Naive thymus-derived CD4-positive, alpha-beta T cell (primary cell): ENCODE results near the gene LOXL3. TPM values are rescaled to one million over a fixed set of nuclear protein-coding genes. Genes with fewer than 3 reads are reported as not detected.

Experiments
- ATAC-seq: fragments of 150-1000 bp; cut with Tn5 transposase; 2 replicates; pipeline ENCODE4 v1.10.0; 2021; ENCODE audit warnings: mild to moderate bottlenecking, moderate library complexity
- CTCF ChIA-PET: fragments of 350-600 bp; sonication (Branson Sonifier 250); formaldehyde crosslinking; loops from one replicate; lab custom pipeline; 2021; ENCODE audit warnings: antibody characterized with exemption; lab: Charles Lee
- POLR2A ChIA-PET: fragments of 350-600 bp; sonication (Branson Sonifier 250); formaldehyde crosslinking; loops from one replicate; lab custom pipeline; 2021; ENCODE audit warnings: antibody characterized with exemption, inconsistent platforms; lab: Charles Lee
- DNase-seq, 9 donors: peaks; one replicate each; pipeline versions ENCODE4 v3.0.0 to v3.0.0-alpha.2; 2020 to 2022; ENCODE audit warnings: mixed read lengths in 1 of 9
- H3K27ac ChIP-seq: one replicate; pipeline ENCODE4 v1.7.0; 2013; ENCODE audit warnings: mild to moderate bottlenecking, low read depth, low read length, moderate library complexity
- H3K27me3 ChIP-seq, 2 donors: one replicate each; pipeline ENCODE4 v1.7.0; 2013; ENCODE audit warnings: low read length in 2 of 2, mild to moderate bottlenecking in 2 of 2, moderate library complexity in 2 of 2; ENCODE audit not compliant: control insufficient read depth in 2 of 2, insufficient read depth in 2 of 2
- H3K36me3 ChIP-seq, 3 experiments: 1 replicate in 2 of 3; 2 replicates in 1 of 3; pipeline ENCODE4 v1.7.0; 2013; ENCODE audit warnings: low read length in 3 of 3, mild to moderate bottlenecking in 3 of 3, moderate library complexity in 1 of 3; ENCODE audit not compliant: insufficient read depth in 3 of 3, control insufficient read depth in 2 of 3
- H3K4me1 ChIP-seq, 2 donors: one replicate each; pipeline ENCODE4 v1.7.0; 2013; ENCODE audit warnings: low read length in 2 of 2, mild to moderate bottlenecking in 2 of 2, moderate library complexity in 1 of 2; ENCODE audit not compliant: control insufficient read depth in 2 of 2, insufficient read depth in 2 of 2
- H3K4me3 ChIP-seq: 2 replicates; pipeline ENCODE4 v1.7.0; 2013; ENCODE audit warnings: mild to moderate bottlenecking, low read length
- H3K9me3 ChIP-seq, 3 experiments: 1 replicate in 2 of 3; 2 replicates in 1 of 3; pipeline ENCODE4 v1.7.0; 2013; ENCODE audit warnings: low read length in 3 of 3; ENCODE audit not compliant: control insufficient read depth in 2 of 3
- H3K27ac Mint-ChIP-seq, 9 donors: one replicate each; pipeline ENCODE4 v1.8.0; 2020 to 2022; ENCODE audit warnings: mixed read lengths in 9 of 9, mild to moderate bottlenecking in 8 of 9, moderate library complexity in 5 of 9, inconsistent platforms in 2 of 9
- H3K27me3 Mint-ChIP-seq, 5 donors: one replicate each; pipeline ENCODE4 v1.8.0; 2021 to 2022; ENCODE audit warnings: mixed read lengths in 5 of 5, mild to moderate bottlenecking in 1 of 5
- H3K36me3 Mint-ChIP-seq, 5 donors: one replicate each; pipeline ENCODE4 v1.8.0; 2020 to 2022; ENCODE audit warnings: mixed read lengths in 5 of 5, mild to moderate bottlenecking in 3 of 5, inconsistent platforms in 1 of 5
- H3K4me1 Mint-ChIP-seq, 7 donors: one replicate each; pipeline ENCODE4 v1.8.0; 2020 to 2022; ENCODE audit warnings: mixed read lengths in 7 of 7, mild to moderate bottlenecking in 3 of 7, inconsistent platforms in 1 of 7
- H3K4me3 Mint-ChIP-seq, 10 donors: one replicate each; pipeline ENCODE4 v1.8.0; 2020 to 2022; ENCODE audit warnings: mild to moderate bottlenecking in 10 of 10, mixed read lengths in 10 of 10, moderate library complexity in 6 of 10, inconsistent platforms in 2 of 10
- H3K9me3 Mint-ChIP-seq, 11 donors: one replicate each; pipeline ENCODE4 v1.8.0; 2020 to 2022; ENCODE audit warnings: mixed read lengths in 11 of 11, mild to moderate bottlenecking in 4 of 11, inconsistent platforms in 1 of 11, moderate library complexity in 1 of 11
- intact Hi-C, 2 donors: fragments of 100-400 bp; cut with micrococcal nuclease; formaldehyde crosslinking; loops; one replicate each; pipeline ENCODE4 v1.15.1; 2023
- polyA plus RNA-seq, 2 donors: library from polyadenylated mRNA; unstranded; fragments of 300-500 nt; fragmentation: Illumina TruSeq; gene quantifications; one replicate each; pipeline ENCODE4 v1.2.3, GENCODE V29; 2021
- total RNA-seq, 6 experiments: library from RNA in 5 of 6; stranded (reverse) in 5 of 6; gene quantifications; 1 replicate in 5 of 6; 2 replicates in 1 of 6; pipeline ENCODE4 v1.2.3 and lab custom pipeline; 2021 to 2026

The LOXL3 gene
- total and polyA plus RNA-seq, 7 experiments from 2014 or later = 0.17 to 6.9 (median 0.66) TPM; not detected in 1

- peak overlapping the region; percentile 66 to 87 (median 76) for H3K4me3 Mint-ChIP-seq
- H3K27ac Mint-ChIP-seq = peak overlapping the region in 1 of 9 donors; percentile 65
- H3K36me3 ChIP-seq = no peaks in the 10 kb centered on the region
- CTCF ChIA-PET = no interaction called here
- H3K4me1 Mint-ChIP-seq = peaks cover 9 to 28% (median 20%) of the 10 kb centered on the region in 7 donors
- peaks cover 12 to 42% of the 10 kb centered on the region in 2 donors for H3K27me3 ChIP-seq
- H3K9me3 ChIP-seq = no peaks in the 10 kb centered on the region
- intact Hi-C loops = loop anchor here in 1 of 2 donors (2.0 kb wide), 1 partner anchor 17 kb away; the partner anchor contains the start of gene LBX2
- POLR2A ChIA-PET = interaction anchor here (1.7 to 1.8 kb wide), 2 partner anchors 11 to 14 kb away, joined by 8 read pairs; partner anchors contain the start of genes AUP1, DQX1 and HTRA2
- H3K4me1 ChIP-seq = peaks cover 10 to 32% of the 10 kb centered on the region in 2 donors
- peak in 1 of 9 donors; percentile 30 for DNase-seq
- peaks cover 64 to 86% (median 73%) of the 10 kb centered on the region in 5 donors for H3K27me3 Mint-ChIP-seq
- peak overlapping the region; percentile 28 for H3K4me3 ChIP-seq
- no peak overlapping the region for H3K27ac ChIP-seq
- no peak for ATAC-seq
- H3K9me3 Mint-ChIP-seq = peaks cover 0 to 6% (median 0%) of the 10 kb centered on the region in 11 donors
- H3K36me3 Mint-ChIP-seq = peaks cover 0 to 13% (median 4%) of the 10 kb centered on the region in 5 donors
Measured at GRCh38 chr2:74515271-74515980, 38.3 kb downstream of the LOXL3 start.

DNA sequence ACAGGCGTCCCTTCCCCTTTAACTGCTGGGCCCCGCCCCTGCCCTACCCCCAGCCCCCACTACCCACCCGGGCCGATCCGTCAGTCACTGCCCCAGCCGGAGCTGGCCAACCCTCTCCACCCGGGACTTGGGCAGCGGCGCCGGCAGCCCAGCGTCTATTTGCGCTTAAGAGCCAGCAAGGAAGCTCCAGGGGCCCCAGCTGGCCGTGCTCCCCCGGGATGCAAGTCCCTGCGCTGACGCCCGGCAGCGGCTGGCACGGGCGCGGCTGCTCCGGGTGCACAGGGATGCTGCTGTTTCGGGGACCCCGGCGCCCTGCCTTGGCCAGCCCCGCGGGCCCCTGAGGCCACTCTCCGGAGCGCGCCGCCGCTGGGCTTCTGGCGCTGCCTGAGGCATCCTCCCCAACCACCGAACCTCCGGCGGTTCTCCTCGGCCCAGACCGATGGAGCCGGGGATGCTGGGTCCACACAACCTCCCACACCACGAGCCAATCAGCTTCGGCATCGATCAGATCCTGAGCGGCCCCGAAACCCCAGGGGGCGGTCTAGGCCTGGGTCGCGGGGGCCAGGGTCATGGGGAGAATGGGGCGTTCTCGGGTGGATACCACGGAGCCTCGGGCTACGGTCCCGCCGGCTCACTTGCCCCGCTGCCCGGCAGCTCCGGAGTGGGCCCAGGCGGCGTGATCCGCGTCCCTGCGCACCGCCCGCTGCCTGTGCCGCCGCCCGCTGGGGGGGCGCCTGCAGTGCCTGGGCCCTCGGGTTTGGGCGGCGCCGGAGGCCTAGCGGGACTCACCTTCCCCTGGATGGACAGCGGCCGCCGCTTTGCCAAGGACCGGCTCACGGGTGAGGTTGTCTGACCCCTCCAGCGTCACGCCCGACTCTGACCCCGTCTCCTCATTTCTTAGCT is 39.1 kb downstream of the LOXL3 start, which contains the start of gene TLX2:
Gene TLX2 (plus strand): TSS at position 83 of the 903 bp plus-strand sequence. CDS start 357 bp downstream, at position 440.
- DNase-seq = peak in 1 of 9 donors; percentile 37
- H3K9me3 Mint-ChIP-seq = peaks cover 0 to 6% (median 0%) of the 10 kb centered on the region in 11 donors
- intact Hi-C loops = loop anchor here in 1 of 2 donors (2.0 kb wide), 1 partner anchor 16 kb away; the partner anchor contains the start of gene LBX2
- no peak for ATAC-seq
- H3K4me1 Mint-ChIP-seq = peaks cover 9 to 33% (median 20%) of the 10 kb centered on the region in 7 donors
- Histone ChIP-seq H3K9me3 (no peaks in the 10 kb centered on the region), H3K27ac (no peak within 1 kb of the TSS), H3K4me1 (peaks cover 10 to 32% of the 10 kb centered on the region in 2 donors), H3K27me3 (peaks cover 12 to 42% of the 10 kb centered on the region in 2 donors), H3K36me3 (no peaks in the 10 kb centered on the region), H3K4me3 (peak within 1 kb of the TSS; percentile 28)
- H3K27me3 Mint-ChIP-seq = peaks cover 56 to 83% (median 68%) of the 10 kb centered on the region in 5 donors
- peak within 1 kb of the TSS in 1 of 9 donors; percentile 65 for H3K27ac Mint-ChIP-seq
- H3K4me3 Mint-ChIP-seq = peak within 1 kb of the TSS; percentile 66 to 87 (median 76)
- peaks cover 0 to 11% (median 0%) of the 10 kb centered on the region in 5 donors for H3K36me3 Mint-ChIP-seq
- ChIA-PET CTCF (no interaction called here), POLR2A (interaction anchor here (0.7 to 2.0 kb wide), 4 partner anchors 12 to 316 kb away, joined by 4 to 8 read pairs (median 7); partner anchors contain the start of genes AUP1, DQX1, HTRA2 and MTHFD2)

- POLR2A ChIA-PET = interaction anchor here (1.3 to 2.0 kb wide), 5 partner anchors 9 to 56 kb away, joined by 3 to 8 read pairs (median 6); partner anchors contain the start of genes AUP1, DQX1, HTRA2 and WBP1
- ATAC-seq = peak; percentile 19
Measured at GRCh38 chr2:74513605-74514367, 40.0 kb downstream of the LOXL3 start.

GRCh38 chr2:74512744-74513604 is 40.8 kb downstream of the LOXL3 start:
- Mint-ChIP-seq H3K9me3 (peaks cover 0 to 6% (median 0%) of the 10 kb centered on the region in 11 donors), H3K27me3 (peaks cover 40 to 74% (median 54%) of the 10 kb centered on the region in 5 donors), H3K27ac (peak overlapping the region in 3 of 9 donors; percentile 14 to 58 (median 27)), H3K36me3 (peaks cover 0 to 11% (median 0%) of the 10 kb centered on the region in 5 donors), H3K4me3 (peak overlapping the region in 6 of 10 donors; percentile 20 to 55 (median 40)), H3K4me1 (peaks cover 17 to 44% (median 30%) of the 10 kb centered on the region in 7 donors)
- ATAC-seq = no peak
- Histone ChIP-seq H3K9me3 (no peaks in the 10 kb centered on the region), H3K27me3 (peaks cover 12 to 33% of the 10 kb centered on the region in 2 donors), H3K36me3 (no peaks in the 10 kb centered on the region), H3K4me1 (peaks cover 14 to 32% of the 10 kb centered on the region in 2 donors), H3K27ac (no peak overlapping the region), H3K4me3 (no peak overlapping the region)
- intact Hi-C loops = no loop called here
- DNase-seq = no peak
- ChIA-PET CTCF (interaction anchor here (1.1 kb wide), 1 partner anchor 30 kb away, joined by 3 read pairs; the partner anchor contains the start of genes CCDC142 and TTC31), POLR2A (interaction anchor here (1.3 to 2.0 kb wide), 3 partner anchors 10 to 55 kb away, joined by 3 to 6 read pairs (median 5); partner anchors contain the start of genes AUP1, HTRA2 and WBP1)

More at GRCh38 chr2:74513605-74514367, 40.0 kb downstream of the LOXL3 start:
- Mint-ChIP-seq H3K27ac (peak overlapping the region in 1 of 9 donors; percentile 5), H3K4me1 (peaks cover 9 to 36% (median 22%) of the 10 kb centered on the region in 7 donors), H3K4me3 (peak overlapping the region in 7 of 10 donors; percentile 33 to 85 (median 49)), H3K36me3 (peaks cover 0 to 11% (median 0%) of the 10 kb centered on the region in 5 donors), H3K27me3 (peaks cover 47 to 76% (median 62%) of the 10 kb centered on the region in 5 donors), H3K9me3 (peaks cover 0 to 6% (median 0%) of the 10 kb centered on the region in 11 donors)
- intact Hi-C loops = loop anchor here in 1 of 2 donors (2.0 kb wide), 1 partner anchor 15 kb away; the partner anchor contains the start of gene LBX2
- Histone ChIP-seq H3K27ac (no peak overlapping the region), H3K27me3 (peaks cover 12 to 34% of the 10 kb centered on the region in 2 donors), H3K4me3 (no peak overlapping the region), H3K4me1 (peaks cover 10 to 32% of the 10 kb centered on the region in 2 donors), H3K9me3 (no peaks in the 10 kb centered on the region), H3K36me3 (no peaks in the 10 kb centered on the region)
- CTCF ChIA-PET = no interaction called here
- DNase-seq = peak in 2 of 9 donors; percentile 34 to 38
